GM12892 (cell line): ENCODE data around the gene RSPRY1.

Source experiments
- POLR2A ChIP-seq: IDR thresholded peaks from 2 replicates; pipeline ENCODE4 v1.6.1; 2011; ENCODE audit warnings: low read depth, low read length, control low read depth
- POLR2AphosphoS5 ChIP-seq: IDR thresholded peaks from 2 replicates; pipeline ENCODE4 v1.6.1; 2011; ENCODE audit warnings: low read depth, low read length, control low read depth
- TAF1 ChIP-seq: IDR thresholded peaks from 2 replicates; pipeline ENCODE4 v1.6.1; 2011; ENCODE audit warnings: low read depth, mild to moderate bottlenecking, control low read depth, low read length, borderline replicate concordance

- TF ChIP-seq TAF1 (no peak), POLR2AphosphoS5 (no peak), POLR2A (no peak)
These were observed 72.2 kb downstream of the RSPRY1 start for GRCh38 chr16:57258226-57258909.
